Measurements from ENCODE around the gene PRPF6.

PRPF6 gene

DNA sequence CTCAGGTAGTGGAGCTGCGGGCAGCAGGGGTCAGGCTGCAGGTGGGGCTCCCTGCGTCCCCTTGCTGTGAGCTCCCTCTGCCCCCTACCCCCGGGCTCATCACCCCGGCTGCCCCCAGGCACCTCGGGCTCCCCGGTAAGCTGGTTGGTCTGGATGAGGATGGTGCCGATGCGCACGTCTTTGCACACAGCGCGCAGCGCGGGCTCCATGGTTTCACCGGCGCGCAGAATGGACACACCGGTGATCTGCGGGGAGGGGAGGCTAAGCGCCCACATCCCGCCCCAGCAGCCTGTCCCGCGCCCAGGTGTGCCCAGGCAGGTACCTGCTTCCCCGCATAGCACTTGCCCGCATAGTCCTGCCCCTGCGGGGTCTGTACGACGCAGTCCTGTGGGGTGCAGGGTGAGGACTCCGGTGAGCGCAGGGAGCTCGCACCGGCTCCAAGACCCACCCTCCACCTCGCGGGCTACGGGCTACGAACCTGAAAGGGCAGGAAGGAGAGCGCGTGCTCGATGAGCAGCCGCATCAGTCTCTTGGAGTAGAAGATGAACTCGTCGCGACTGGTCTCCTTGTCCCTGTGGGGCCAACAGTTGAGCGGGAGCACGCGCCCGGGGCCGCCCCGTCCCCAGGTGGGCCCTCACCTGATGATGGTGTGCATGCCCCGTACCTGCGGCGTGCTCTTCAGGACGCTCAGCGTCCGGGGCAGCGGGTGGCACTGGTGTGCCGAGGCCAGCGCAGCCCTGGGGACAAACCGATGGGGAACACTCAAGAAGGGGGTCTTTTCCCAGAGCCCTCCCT lies 40.3 kb upstream of the PRPF6 start:
- DNase-seq = no peak
- no peak overlapping the region for H3K27ac ChIP-seq (ENCODE audit: insufficient read depth, low read length, poor library complexity, severe bottlenecking)
- H3K27me3 ChIP-seq (replicated peaks; ENCODE audit: control insufficient read depth, insufficient read depth, low read length, poor library complexity, severe bottlenecking) = no peaks in the 10 kb centered on the region
- H3K4me1 ChIP-seq (ENCODE audit: control insufficient read depth, insufficient read depth, low read length, poor library complexity, severe bottlenecking) = peaks cover 23% of the 10 kb centered on the region
- H3K36me3 ChIP-seq (ENCODE audit: control insufficient read depth, insufficient read depth, low read length) = peaks cover 36% of the 10 kb centered on the region
- H3K9me3 ChIP-seq (ENCODE audit: control insufficient read depth, low read length) = no peaks in the 10 kb centered on the region
- H3K4me3 ChIP-seq (ENCODE audit: insufficient read depth, low read depth, low read length, poor library complexity, severe bottlenecking) = no peak overlapping the region

DNA sequence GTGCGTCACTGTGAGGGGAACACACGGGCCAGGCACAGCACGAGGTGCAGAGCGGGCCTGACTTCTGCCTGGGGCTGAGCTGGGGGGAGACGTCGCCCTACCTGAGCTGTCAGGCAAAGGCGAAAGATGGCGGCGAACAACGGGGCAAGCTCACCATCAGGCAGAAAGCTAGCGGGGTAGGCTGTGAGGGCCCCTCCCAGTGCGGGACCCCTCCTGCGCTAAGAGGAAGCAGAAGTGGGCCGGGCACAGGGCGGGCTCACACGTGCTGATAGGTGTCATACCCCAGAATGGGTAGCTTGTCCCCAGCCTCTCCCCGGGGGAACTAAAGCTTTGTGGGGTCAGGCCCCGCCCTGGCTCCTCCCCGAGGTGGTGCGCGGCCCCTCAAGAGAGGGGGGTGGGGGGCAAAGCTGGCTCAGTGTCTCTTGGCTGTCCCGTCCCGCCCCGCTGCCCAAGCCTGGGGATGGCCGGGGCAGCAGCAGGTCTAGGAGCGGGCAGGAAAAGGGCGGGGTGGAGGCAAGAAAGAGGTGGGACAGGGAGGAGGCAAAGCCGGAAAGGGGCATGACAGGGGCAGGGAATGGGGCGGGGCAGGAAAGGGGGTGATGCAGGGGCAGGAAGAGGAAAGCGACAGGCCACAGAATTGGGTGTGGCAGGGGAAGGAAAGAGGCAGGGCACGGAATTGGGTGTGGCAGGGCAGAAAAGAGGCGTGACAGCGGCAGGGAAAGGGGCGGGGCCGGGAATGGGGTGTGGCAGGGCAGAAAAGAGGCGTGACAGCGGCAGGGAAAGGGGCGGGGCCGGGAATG lies 39.5 kb upstream of the PRPF6 start:
- no peaks in the 10 kb centered on the region for H3K9me3 ChIP-seq (ENCODE audit: control insufficient read depth, low read length)
- no peak overlapping the region for H3K4me3 ChIP-seq (ENCODE audit: insufficient read depth, low read depth, low read length, poor library complexity, severe bottlenecking)
- H3K4me1 ChIP-seq (ENCODE audit: control insufficient read depth, insufficient read depth, low read length, poor library complexity, severe bottlenecking) = peaks cover 23% of the 10 kb centered on the region
- DNase-seq = peak; percentile 64 to 82 (median 76)
- H3K27me3 ChIP-seq (replicated peaks; ENCODE audit: control insufficient read depth, insufficient read depth, low read length, poor library complexity, severe bottlenecking) = no peaks in the 10 kb centered on the region
- peaks cover 34% of the 10 kb centered on the region for H3K36me3 ChIP-seq (ENCODE audit: control insufficient read depth, insufficient read depth, low read length)
- H3K27ac ChIP-seq (ENCODE audit: insufficient read depth, low read length, poor library complexity, severe bottlenecking) = peak overlapping the region; percentile 42

DNA sequence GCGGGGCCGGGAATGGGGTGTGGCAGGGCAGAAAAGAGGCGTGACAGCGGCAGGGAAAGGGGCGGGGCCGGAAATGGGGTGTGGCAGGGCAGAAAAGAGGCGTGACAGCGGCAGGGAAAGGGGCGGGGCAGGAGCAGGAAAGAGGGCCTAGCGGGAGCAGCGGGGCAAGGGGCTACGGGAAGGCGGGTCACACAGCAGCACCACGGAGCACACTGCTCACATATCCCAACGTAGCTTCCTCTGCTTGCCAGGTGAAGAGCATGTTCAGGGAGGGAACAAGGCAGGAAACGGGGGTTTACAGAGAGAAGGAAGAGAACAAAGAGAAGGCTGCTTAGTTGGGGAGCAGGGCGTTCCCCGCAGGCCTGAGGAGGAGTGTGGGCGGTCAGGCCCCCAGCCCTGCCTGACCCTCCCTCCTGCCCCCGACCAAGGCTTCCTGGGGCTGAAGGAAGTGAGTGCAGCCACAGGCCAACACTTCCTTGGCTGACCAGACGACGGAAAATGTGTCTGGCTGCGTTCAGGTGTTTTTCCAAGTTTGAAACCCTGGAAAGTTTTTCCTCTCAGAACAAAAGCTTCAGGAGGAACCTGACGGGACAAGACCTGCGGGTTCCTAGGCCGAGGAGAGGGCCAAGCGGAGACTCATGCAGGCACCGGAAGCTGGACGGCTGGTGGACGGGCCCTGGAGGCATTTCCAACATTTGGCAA lies 38.5 kb upstream of the PRPF6 start:
- peak in 1 of 3 donors; percentile 40 for DNase-seq
- Histone ChIP-seq H3K4me3 (ENCODE audit: insufficient read depth, low read depth, low read length, poor library complexity, severe bottlenecking) (no peak overlapping the region), H3K9me3 (ENCODE audit: control insufficient read depth, low read length) (no peaks in the 10 kb centered on the region), H3K27ac (ENCODE audit: insufficient read depth, low read length, poor library complexity, severe bottlenecking) (peak overlapping the region; percentile 42), H3K27me3 (replicated peaks; ENCODE audit: control insufficient read depth, insufficient read depth, low read length, poor library complexity, severe bottlenecking) (no peaks in the 10 kb centered on the region), H3K4me1 (ENCODE audit: control insufficient read depth, insufficient read depth, low read length, poor library complexity, severe bottlenecking) (peaks cover 32% of the 10 kb centered on the region), H3K36me3 (ENCODE audit: control insufficient read depth, insufficient read depth, low read length) (peaks cover 34% of the 10 kb centered on the region)

DNA sequence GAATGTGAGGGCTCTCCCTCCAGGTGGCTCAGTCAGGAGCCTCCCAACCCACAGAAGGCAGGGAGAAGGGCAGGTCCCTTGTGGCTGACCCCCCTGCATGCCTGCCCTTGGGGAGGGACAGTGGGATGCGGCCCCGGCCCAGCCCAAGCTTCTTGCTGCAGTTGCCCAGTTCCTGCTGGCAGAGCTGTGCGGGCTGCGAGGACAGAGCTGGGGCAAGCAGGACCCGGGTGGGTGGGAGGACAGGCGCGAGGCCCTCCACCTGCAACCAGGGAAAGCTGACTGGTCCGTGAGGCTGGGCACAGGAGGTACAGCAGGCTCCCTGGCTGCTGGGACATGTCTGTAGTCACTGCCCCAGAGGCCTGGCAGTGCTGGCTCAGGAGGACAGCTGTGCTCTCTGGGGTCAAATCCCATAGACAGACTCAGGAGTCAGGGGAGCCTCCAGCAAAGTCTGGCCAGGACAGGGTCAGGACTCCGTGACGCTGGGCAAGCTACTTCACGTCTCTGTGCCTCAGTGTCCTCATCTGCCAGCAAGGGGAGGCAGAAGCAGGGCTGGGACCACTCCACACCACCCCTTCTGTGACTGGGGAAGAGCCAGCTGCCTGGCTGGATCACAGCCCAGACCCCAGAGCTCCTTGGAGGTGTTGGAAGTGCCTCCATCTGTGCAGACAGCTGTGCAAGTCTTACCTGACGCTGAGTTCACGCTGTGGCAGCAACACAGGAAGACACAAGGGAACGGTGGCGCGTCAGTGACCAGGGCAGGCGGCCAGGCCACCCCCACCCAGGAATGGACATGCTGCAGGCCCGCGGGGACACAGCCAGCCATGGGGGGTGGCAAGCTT lies 37.7 kb upstream of the PRPF6 start:
- Histone ChIP-seq H3K27me3 (replicated peaks; ENCODE audit: control insufficient read depth, insufficient read depth, low read length, poor library complexity, severe bottlenecking) (no peaks in the 10 kb centered on the region), H3K4me1 (ENCODE audit: control insufficient read depth, insufficient read depth, low read length, poor library complexity, severe bottlenecking) (peaks cover 40% of the 10 kb centered on the region), H3K27ac (ENCODE audit: insufficient read depth, low read length, poor library complexity, severe bottlenecking) (peak overlapping the region; percentile 42), H3K4me3 (ENCODE audit: insufficient read depth, low read depth, low read length, poor library complexity, severe bottlenecking) (no peak overlapping the region), H3K9me3 (ENCODE audit: control insufficient read depth, low read length) (no peaks in the 10 kb centered on the region), H3K36me3 (ENCODE audit: control insufficient read depth, insufficient read depth, low read length) (peaks cover 34% of the 10 kb centered on the region)
- DNase-seq = no peak

DNA sequence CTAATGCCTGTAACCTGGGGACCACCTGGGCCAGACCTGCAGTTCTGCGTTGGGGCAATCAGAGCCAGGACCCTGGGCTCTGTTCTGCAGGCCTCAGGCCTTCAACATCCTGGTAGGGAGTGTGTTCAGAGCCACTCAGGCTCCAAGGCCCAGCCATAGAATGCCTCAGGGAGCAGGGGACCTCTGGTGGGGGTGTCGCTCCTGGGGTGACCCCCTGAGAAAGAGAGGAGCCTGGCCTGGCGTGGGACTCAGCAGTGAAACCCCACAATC lies 37.2 kb upstream of the PRPF6 start:
- peaks cover 34% of the 10 kb centered on the region for H3K36me3 ChIP-seq (ENCODE audit: control insufficient read depth, insufficient read depth, low read length)
- DNase-seq = no peak
- H3K4me3 ChIP-seq (ENCODE audit: insufficient read depth, low read depth, low read length, poor library complexity, severe bottlenecking) = no peak overlapping the region
- no peaks in the 10 kb centered on the region for H3K9me3 ChIP-seq (ENCODE audit: control insufficient read depth, low read length)
- no peak overlapping the region for H3K27ac ChIP-seq (ENCODE audit: insufficient read depth, low read length, poor library complexity, severe bottlenecking)
- no peaks in the 10 kb centered on the region for H3K27me3 ChIP-seq (replicated peaks; ENCODE audit: control insufficient read depth, insufficient read depth, low read length, poor library complexity, severe bottlenecking)
- H3K4me1 ChIP-seq (ENCODE audit: control insufficient read depth, insufficient read depth, low read length, poor library complexity, severe bottlenecking) = peaks cover 44% of the 10 kb centered on the region

DNA sequence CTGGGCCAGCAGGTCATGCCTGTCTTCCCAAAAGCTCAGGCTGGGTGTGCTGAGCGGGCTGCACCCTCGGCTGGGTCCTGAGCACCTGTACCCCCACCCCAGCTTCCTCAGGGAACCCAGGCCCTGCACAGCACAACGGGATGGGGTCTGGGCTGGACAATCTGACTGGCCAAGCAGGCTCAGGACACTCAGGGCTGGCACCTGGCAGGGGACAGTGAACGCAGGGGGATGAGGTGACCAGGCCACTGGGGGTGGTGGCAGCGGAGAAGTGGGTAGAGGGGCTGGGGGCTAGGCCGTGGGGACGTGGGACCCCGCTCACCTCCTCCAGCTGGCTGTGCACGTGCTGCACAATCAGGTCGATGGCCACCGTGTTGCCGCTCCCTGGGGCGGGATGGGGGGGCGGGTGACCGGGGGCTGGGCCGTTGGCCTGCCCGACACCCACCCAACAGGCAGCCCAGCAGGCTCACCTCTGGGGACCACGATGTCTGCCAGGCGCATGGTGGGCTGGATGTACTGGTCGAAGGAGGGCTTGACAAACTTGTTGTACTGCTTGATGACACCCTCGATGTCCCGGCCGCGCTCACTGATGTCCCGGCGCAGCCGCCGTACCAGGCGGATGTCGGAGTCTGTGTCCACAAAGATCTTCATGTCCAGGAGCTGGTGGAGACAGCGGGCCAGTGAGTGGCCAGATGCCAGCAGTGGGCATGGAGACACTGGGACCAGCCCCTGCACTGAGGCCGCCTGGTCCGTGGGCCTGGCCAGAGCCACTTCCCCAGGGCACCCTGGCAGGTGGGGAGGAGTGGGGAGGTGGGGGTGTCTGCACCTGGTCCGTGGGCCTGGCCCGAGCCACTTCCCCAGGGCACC lies 36.6 kb upstream of the PRPF6 start:
- H3K4me3 ChIP-seq (ENCODE audit: insufficient read depth, low read depth, low read length, poor library complexity, severe bottlenecking) = no peak overlapping the region
- no peaks in the 10 kb centered on the region for H3K27me3 ChIP-seq (replicated peaks; ENCODE audit: control insufficient read depth, insufficient read depth, low read length, poor library complexity, severe bottlenecking)
- DNase-seq = no peak
- H3K4me1 ChIP-seq (ENCODE audit: control insufficient read depth, insufficient read depth, low read length, poor library complexity, severe bottlenecking) = peaks cover 46% of the 10 kb centered on the region
- peaks cover 34% of the 10 kb centered on the region for H3K36me3 ChIP-seq (ENCODE audit: control insufficient read depth, insufficient read depth, low read length)
- H3K27ac ChIP-seq (ENCODE audit: insufficient read depth, low read length, poor library complexity, severe bottlenecking) = no peak overlapping the region
- H3K9me3 ChIP-seq (ENCODE audit: control insufficient read depth, low read length) = no peaks in the 10 kb centered on the region

DNA sequence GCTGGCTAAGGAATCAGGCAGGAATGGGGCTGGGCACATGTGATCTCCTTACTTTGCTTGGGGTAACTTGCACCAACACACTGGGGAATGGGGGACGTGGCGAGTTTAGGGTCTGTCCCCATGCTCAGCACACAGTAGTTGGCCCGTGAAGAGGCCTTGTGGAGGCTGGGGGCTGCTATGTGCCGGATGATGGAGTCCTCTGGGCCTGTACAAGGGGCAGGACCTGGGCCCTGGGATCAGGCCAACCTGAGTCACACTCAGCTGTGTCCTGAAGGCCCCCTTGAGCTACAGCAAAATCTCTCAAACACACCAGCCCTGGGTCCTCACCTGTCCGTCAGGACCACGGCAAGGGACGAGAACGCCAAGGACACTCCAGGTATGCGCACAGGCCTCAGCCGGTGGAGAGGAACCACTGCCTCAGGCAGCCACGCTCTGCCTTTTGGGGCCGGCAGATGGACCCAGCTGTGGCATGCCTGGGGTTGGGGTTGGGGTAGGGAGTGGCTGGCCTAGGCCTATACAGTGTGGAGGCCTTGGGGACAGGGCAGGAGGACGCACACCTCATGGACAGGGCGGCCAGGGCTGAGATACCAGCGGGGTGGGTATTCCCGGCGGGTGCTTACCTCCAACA lies 35.8 kb upstream of the PRPF6 start:
- Histone ChIP-seq H3K36me3 (ENCODE audit: control insufficient read depth, insufficient read depth, low read length) (peaks cover 33% of the 10 kb centered on the region), H3K4me3 (ENCODE audit: insufficient read depth, low read depth, low read length, poor library complexity, severe bottlenecking) (no peak overlapping the region), H3K9me3 (ENCODE audit: control insufficient read depth, low read length) (no peaks in the 10 kb centered on the region), H3K4me1 (ENCODE audit: control insufficient read depth, insufficient read depth, low read length, poor library complexity, severe bottlenecking) (peaks cover 50% of the 10 kb centered on the region), H3K27ac (ENCODE audit: insufficient read depth, low read length, poor library complexity, severe bottlenecking) (no peak overlapping the region), H3K27me3 (replicated peaks; ENCODE audit: control insufficient read depth, insufficient read depth, low read length, poor library complexity, severe bottlenecking) (no peaks in the 10 kb centered on the region)
- DNase-seq = no peak

DNA sequence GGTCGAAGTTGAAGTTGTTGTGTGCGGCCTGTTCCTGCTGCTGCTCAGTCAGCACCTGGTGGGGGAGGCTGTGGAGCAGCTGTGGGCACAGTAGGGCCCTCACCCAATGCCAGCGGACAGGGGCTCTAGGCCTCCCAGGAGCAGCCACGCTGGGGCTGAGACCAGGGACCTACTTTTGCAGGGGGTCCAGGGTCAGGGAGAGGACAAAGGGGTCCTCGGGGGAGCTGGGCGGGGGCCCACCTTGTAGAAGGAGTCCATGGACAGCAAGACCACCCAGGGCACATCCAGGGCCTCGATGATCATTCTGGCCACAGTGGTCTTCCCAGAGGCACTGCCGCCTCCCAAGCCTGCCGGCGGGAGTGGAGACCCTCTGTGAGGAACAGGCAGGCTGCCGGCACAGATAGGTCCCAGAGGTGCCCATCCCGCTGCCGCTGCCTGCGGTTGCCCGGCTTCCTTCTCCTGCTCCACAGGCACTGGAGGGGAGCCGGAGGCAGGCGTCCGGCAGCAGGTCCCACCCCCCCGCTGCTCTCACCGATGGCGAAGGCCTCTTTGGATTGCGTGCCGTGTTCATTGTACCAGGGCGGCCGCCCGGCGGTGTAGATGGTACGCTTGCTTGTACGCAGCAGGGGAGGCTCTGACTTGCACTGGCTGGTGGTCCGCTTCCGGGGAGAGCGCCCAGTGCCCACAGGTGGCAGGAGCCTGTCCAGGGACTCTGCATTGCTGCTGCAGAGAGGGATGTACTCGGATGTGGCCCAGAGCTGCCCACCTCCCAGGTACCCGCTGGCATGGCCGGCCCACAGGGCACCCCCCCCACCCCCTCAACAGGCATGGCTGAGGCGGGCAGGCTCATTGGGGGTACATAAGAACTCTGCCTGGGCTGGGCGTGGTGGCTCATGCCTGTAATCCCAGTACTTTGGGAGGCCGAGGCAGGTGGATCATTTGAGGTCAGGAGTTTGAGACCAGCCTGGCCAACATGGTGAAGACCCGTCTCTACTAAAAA lies 34.7 kb upstream of the PRPF6 start:
- H3K36me3 ChIP-seq (ENCODE audit: control insufficient read depth, insufficient read depth, low read length) = peaks cover 27% of the 10 kb centered on the region
- no peaks in the 10 kb centered on the region for H3K27me3 ChIP-seq (replicated peaks; ENCODE audit: control insufficient read depth, insufficient read depth, low read length, poor library complexity, severe bottlenecking)

More for the DNA sequence above, 34.7 kb upstream of the PRPF6 start:
- H3K4me3 ChIP-seq (ENCODE audit: insufficient read depth, low read depth, low read length, poor library complexity, severe bottlenecking) = no peak overlapping the region
- no peak overlapping the region for H3K27ac ChIP-seq (ENCODE audit: insufficient read depth, low read length, poor library complexity, severe bottlenecking)
- no peak for DNase-seq
- no peaks in the 10 kb centered on the region for H3K9me3 ChIP-seq (ENCODE audit: control insufficient read depth, low read length)
- H3K4me1 ChIP-seq (ENCODE audit: control insufficient read depth, insufficient read depth, low read length, poor library complexity, severe bottlenecking) = peaks cover 49% of the 10 kb centered on the region
